ENCODE results near the gene SLC10A2.

DNA sequence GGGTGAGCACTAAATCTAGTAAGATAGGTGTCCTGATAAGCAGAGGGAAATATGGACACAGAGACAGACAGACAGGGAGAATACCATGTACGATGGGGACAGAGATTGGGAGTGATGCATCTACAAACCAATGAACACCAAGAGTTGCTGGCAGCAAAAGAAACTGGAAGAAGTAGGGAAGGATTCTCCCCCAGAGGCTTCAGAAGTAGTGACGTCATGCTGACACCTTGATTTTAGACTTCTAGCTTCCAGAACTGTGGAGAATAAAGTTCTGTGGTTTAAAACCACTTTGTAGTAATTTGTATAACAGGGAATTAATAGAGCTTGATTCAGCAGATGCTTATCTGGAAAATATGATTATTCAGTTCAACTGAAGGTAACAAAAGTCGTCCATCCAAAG is 66.1 kb downstream of the SLC10A2 start:
- TF ChIP-seq POLR2A (IDR thresholded peaks at IDR 0.05), result no peak
- TF ChIP-seq, protein P1, sequence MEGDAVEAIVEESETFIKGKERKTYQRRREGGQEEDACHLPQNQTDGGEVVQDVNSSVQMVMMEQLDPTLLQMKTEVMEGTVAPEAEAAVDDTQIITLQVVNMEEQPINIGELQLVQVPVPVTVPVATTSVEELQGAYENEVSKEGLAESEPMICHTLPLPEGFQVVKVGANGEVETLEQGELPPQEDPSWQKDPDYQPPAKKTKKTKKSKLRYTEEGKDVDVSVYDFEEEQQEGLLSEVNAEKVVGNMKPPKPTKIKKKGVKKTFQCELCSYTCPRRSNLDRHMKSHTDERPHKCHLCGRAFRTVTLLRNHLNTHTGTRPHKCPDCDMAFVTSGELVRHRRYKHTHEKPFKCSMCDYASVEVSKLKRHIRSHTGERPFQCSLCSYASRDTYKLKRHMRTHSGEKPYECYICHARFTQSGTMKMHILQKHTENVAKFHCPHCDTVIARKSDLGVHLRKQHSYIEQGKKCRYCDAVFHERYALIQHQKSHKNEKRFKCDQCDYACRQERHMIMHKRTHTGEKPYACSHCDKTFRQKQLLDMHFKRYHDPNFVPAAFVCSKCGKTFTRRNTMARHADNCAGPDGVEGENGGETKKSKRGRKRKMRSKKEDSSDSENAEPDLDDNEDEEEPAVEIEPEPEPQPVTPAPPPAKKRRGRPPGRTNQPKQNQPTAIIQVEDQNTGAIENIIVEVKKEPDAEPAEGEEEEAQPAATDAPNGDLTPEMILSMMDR (IDR thresholded peaks at IDR 0.05), result no peak

All from uterus (tissue), 2 donors.